Fibroblast of skin of scalp (primary cell): ENCODE measurements around the gene POLD2.

Source experiments
- DNase-seq: peaks from one replicate; pipeline ENCODE4 v3.0.0-alpha.2; 2013

Gene POLD2

GRCh38 chr7:44101303-44101965 is 21.9 kb downstream of the POLD2 start:
- DNase-seq, result no peak

GRCh38 chr7:44100458-44101302 is 22.7 kb downstream of the POLD2 start:
- DNase-seq, result peak; percentile 89

GRCh38 chr7:44099669-44100068 is 23.7 kb downstream of the POLD2 start:
- peak; percentile 58 for DNase-seq

GRCh38 chr7:44098092-44099068 is 25.0 kb downstream of the POLD2 start:
- DNase-seq, result no peak

- DNase-seq, result no peak
Measured at GRCh38 chr7:44097064-44097932, 26.1 kb downstream of the POLD2 start.

- DNase-seq, result no peak
Measured at GRCh38 chr7:44096326-44096881, 26.9 kb downstream of the POLD2 start.

- no peak for DNase-seq
Measured at GRCh38 chr7:44095781-44096180, 27.6 kb downstream of the POLD2 start.

GRCh38 chr7:44094883-44095592 is 28.3 kb downstream of the POLD2 start:
- DNase-seq, result no peak

GRCh38 chr7:44094365-44094764 is 29.0 kb downstream of the POLD2 start:
- DNase-seq, result no peak

GRCh38 chr7:44093102-44093641 is 30.2 kb downstream of the POLD2 start:
- no peak for DNase-seq

- DNase-seq, result peak; percentile 96
Measured at GRCh38 chr7:44087911-44088838, 35.2 kb downstream of the POLD2 start.

GRCh38 chr7:44086627-44087026 is 36.7 kb downstream of the POLD2 start:
- DNase-seq, result no peak

- no peak for DNase-seq
Measured at GRCh38 chr7:44085546-44085945, 37.8 kb downstream of the POLD2 start.

- DNase-seq, result peak; percentile 60
Measured at GRCh38 chr7:44084701-44085100, 38.6 kb downstream of the POLD2 start.

GRCh38 chr7:44083796-44084195 is 39.6 kb downstream of the POLD2 start:
- no peak for DNase-seq

GRCh38 chr7:44082541-44083207 is 40.7 kb downstream of the POLD2 start:
- DNase-seq, result peak; percentile 100

- DNase-seq, result no peak
Measured at GRCh38 chr7:44081266-44081748, 42.0 kb downstream of the POLD2 start.

- no peak for DNase-seq
Measured at GRCh38 chr7:44080686-44081265, 42.6 kb downstream of the POLD2 start.
